CD4-positive, alpha-beta T cell treated with Interleukin-15 for 1 hour (primary cell): ENCODE results near the gene SMARCD1.
A peak's percentile ranks its signal among the peaks of the same experiment; 100 is the strongest.
"Not testable (repeated sequence)": the region's sequence is repeated elsewhere in the genome, so short reads cannot be mapped to it uniquely, and the experiment has no call there.

Experiments
- DNase-seq: peaks from one replicate; pipeline ENCODE4 v3.0.0-alpha.2; 2020

Gene SMARCD1

DNA sequence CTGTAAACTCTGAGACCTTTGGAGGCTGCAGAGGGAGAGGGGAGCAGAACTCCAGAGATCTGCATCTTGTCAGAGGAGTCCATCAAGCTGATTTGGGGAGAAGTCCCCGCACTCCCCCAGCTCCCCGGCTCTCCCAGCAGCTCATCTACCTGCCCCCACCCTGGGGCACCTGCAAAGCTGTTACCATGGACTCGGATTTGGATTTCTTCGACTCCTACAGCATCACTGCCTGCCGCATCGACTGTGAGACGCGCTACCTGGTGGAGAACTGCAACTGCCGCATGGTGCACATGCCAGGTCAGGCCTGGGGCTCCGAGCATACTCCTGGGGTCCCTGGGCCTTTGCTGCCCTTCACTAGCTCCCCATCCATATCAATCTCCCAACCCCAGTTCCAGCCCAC is 6.9 kb upstream of the SMARCD1 start:
- DNase-seq: no peak

- DNase-seq: no peak
Observed at GRCh38 chr12:50079771-50080170, 5.4 kb upstream of the SMARCD1 start.

DNA sequence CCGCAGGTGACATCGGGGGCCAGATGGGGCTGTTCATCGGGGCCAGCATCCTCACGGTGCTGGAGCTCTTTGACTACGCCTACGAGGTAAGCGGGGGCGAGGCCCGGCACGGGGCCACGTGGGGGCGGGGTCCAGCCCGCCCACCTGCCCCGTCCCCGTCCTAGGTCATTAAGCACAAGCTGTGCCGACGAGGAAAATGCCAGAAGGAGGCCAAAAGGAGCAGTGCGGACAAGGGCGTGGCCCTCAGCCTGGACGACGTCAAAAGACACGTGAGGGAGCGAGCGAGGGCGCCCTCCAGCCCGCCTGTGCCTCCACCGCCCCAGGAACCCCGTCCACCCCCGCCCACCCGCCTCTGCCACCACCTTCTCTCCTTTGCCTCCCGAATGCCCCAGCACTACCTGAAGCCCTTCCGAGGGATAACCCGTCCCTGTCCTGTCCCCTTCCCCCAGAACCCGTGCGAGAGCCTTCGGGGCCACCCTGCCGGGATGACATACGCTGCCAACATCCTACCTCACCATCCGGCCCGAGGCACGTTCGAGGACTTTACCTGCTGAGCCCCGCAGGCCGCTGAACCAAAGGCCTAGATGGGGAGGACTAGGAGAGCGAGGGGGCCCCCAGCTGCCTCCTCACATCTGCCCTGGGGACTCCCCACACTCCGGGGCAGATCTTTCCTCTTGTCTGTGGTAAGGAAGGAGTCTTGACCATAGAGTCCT is 3.9 kb upstream of the SMARCD1 start:
- no peak for DNase-seq

GRCh38 chr12:50082644-50083043 is 2.5 kb upstream of the SMARCD1 start:
- DNase-seq: no peak

- no peak for DNase-seq
Observed at GRCh38 chr12:50083301-50083700, 1.8 kb upstream of the SMARCD1 start.

GRCh38 chr12:50084409-50084774 is 750 bp upstream of the SMARCD1 start:
- DNase-seq: not testable (repeated sequence)

DNA sequence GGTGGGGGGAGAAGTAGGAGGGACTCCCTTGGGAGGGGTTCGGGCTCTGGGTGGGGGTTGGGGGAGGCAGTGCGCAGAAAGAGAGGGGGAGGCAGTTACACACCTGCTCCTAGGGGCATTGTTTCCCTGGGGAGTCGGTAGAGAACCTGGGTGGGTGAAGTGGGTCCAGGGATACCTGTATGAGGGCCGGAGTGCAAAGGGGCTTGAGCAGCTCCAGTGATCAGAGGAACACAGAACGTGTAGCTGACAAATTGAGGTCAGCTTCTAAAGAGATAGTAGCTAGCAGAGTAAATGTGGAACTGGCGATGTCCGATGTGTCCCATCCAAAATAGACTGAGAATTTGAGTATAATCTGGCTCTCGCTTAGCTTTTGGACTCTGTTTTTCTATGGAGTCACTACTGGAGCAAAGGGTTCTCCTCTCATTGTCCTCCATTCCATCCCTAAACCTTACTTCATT is 502 bp downstream of the SMARCD1 start:
- DNase-seq: no peak

GRCh38 chr12:50086148-50086547 is 1.0 kb downstream of the SMARCD1 start:
- DNase-seq: no peak

DNA sequence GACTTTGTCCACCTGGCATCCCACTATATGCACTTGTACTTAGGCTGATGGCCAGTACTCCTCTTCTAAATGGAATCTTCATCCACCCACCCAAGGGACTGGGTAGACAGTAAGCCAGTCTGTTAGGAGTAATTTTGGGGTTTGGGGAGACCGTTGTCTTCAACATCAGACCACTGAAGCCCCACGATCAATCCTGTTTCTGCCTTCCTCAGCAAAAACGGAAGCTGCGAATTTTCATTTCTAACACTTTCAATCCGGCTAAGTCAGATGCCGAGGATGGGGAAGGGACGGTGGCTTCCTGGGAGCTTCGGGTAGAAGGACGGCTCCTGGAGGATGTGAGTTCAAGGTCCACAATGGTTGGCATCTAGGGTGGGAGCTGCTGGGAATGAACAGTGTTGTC is 2.0 kb downstream of the SMARCD1 start:
- no peak for DNase-seq

DNA sequence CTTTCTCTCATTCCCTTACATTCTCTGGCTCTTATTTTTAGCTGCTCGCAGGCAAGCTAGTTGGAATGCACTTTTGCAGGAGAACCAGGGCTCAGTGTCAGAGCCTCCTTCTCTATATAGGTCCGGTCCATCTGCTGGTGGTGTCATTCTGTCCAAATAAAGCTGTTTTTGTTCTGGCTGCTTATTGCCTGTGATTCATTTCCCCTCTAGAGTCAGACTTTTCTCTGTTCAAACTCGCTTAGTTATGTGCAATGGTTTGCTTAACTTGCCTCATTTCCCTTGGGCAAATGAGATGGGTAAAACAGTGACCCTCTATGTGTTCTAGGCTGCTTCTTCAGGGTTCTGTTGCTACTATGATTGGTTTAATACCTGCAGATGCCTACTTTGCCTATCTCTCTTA is 2.9 kb downstream of the SMARCD1 start:
- DNase-seq: no peak

GRCh38 chr12:50088577-50089335 is 3.6 kb downstream of the SMARCD1 start:
- peak; percentile 47 for DNase-seq

DNA sequence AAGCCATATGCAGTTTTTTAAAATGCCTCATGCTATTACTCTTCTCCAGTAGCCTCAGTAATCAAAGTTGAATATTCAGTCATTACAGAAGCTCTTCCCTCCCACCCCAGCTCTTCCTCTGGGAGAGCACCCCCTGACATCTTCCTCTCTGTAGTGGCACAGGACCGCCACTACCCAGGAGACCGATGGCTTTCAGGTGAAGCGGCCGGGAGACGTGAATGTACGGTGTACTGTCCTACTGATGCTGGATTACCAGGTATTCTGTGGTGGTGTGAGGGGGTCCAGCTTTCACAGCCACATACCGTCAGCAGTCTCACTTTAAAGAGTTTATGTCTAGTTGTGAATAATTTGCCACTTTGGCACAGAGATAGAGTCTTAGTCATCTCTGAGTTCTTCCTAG is 4.6 kb downstream of the SMARCD1 start:
- no peak for DNase-seq

DNA sequence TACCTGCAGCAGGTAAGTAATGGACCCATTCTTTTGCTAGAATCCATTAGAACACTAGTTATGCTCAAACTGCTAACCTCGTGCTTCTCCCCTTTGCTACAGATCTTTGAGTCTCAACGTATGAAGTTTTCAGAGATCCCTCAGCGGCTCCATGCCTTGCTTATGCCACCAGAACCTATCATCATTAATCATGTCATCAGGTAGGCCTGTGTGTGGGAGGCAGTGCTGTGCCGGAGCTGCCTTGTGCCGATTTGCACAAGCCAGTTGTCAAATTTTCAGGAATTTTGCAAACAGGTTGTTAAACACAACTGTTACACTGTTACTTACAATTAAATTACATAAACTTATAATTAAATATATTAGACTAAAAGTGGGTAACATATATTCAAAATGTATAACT is 5.2 kb downstream of the SMARCD1 start:
- DNase-seq: no peak

- DNase-seq: no peak
Observed at GRCh38 chr12:50097952-50098351, 12.8 kb downstream of the SMARCD1 start.

- no peak for DNase-seq
Observed at GRCh38 chr12:50099302-50100008, 14.3 kb downstream of the SMARCD1 start.

DNA sequence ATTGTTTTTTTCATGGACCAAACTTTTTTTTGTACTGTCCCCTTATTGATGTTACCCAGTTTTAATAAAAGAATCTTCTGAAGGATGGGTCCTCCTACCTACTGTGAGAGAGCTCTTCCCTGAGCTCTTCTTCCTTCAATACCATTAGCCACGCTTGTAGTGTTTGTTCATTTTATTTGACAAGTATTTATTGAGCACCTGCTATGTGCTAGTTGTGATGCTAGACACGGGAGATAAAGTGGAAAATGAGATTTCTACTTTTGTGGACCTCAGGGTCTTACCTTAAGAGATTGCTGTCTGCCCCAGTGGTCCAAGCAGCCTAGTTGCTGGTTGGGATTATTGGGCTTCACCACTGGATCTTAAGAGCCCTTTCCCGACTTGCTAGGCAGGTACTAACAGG is 15.4 kb downstream of the SMARCD1 start:
- DNase-seq: no peak

- DNase-seq: no peak
Observed at GRCh38 chr12:50101663-50102062, 16.5 kb downstream of the SMARCD1 start.

DNA sequence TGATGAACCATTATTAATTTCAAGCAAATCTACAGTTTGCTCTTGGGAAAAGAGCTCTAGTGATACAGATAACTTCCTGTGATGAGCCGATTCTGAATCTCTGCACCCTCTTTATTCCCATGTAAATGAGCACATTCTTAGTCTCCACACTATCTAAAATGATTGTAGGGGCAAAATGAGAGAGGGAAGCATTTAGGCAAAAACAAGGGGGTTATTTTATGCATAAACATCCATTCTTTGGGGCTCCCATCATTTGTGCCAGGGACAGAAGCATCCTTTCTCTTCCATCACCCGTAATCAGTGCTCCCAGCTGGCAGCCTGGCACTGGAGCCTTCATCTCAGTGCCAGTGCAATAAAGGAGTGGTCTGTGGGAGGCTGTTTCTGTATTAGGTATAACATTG is 17.0 kb downstream of the SMARCD1 start:
- no peak for DNase-seq

DNA sequence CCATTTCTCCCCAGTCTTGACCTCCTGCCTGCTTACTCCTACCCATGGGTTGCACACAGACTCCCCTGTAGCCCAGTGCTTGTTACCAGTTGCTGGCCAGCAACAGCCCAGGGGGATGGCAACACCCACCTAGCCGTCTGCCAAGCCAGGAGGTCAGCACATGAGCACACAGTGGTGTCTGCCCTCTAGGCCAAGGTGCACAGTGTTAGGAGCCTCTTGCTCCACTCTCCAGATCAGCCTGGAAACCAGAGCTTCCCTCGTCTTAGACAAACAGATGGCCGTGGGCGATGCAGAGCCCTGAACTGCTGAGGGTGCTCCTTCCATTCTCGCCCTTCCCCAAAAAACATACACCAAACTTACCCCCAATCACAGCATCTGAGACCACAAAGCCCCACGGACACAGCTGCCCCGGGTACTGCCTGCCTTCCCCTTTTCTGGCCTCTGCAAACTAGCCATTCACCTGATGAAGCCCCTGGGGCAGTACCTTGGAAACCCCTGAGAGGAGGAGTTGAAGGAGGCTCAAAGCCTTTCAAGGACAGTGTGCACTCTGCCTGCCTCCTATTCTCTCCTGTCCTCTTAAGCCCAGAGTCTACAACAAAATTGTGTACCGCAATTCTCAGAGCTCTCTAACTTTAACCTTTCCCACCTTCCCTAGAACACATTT is 17.6 kb downstream of the SMARCD1 start:
- no peak for DNase-seq

DNA sequence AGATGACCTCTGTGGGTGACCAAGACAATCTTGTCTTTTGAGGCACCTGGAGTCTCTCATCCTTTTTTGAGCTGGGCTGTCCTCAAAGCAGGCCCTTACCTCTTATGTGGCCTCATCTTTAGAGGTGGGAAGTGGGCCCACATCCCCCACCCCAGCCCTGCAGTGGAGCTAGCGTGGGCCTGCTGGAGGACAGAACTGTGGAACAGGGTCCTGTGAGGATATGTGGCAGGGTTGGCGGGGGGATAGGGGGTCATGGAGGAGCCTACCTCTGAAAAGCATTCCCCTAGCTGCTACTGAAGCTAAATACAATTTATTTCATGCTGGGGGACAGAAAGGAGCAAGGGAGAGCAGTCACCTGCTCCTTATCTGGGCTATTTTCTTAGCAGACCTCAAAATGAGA is 18.2 kb downstream of the SMARCD1 start:
- no peak for DNase-seq

DNA sequence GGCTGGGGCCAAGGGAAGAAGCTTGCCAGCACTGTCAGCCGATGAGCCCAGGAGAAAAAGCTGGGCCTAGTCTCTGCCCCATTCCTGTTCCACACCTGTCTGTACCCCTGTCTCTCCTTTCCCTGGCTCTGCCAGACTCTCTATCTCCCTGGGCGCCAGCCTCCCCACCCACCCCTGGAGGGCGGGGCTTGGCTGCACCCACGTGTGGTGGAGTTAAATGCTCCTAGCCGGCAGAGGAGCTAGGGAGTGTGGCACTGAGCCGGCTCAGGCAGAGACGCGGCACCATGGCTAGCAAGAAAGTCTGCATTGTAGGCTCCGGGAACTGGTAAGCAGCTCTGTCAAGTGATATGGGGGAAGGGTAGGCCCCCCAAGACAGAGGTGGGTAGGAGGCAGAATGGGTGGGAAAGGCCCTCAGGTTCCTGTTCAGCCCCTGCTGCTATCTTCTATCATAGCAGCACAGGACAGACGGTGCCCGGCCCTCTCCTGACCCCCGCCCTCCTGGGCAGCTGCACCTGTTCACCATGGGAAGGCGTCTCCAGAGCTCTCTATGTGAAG is 18.7 kb downstream of the SMARCD1 start, which contains the start of gene GPD1:
TSS of gene GPD1 (plus strand) at position 242 of the 555 bp plus-strand sequence. CDS start at position 285, 43 bp downstream.
- no peak for DNase-seq

DNA sequence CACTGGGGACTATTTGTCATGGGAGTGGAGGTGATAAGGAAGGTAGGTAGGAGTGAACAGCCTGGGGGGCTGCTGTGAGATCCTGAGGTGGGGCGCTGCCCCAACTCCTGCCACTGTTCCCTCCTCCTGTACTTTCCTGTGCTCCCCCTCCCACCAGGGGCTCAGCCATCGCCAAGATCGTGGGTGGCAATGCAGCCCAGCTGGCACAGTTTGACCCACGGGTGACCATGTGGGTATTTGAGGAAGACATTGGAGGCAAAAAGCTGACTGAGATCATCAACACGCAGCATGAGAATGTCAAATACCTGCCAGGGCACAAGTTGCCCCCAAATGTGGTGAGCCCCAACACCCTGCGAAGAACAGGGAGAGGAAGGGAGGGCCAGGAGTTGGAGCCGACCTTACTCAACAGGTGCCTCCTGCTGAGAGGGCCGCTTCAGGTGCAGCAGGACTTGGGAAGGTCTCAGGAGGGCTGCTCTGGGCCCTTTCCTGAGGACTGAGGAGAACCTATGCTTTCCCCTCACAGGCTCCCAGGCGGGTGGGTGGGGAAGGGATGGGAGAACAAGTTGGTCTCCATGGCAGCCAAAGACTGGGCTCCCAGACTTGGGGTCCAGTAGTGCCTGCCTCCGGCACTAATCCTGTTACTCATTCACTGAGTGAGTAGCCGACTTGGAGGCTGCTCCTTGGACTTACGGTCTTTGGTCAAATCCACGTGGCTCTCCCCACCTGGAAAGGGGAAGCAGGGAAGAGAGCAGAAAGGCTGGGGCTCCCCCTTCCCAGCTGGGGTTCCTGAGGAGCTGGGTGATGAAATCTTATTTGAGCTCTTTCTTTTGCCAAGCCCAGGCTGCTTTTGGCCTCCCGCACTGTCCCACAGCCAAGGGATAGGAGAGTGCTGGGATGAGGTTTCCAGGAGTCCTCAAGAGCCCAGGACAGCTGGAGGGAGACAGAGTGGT is 19.6 kb downstream of the SMARCD1 start:
- DNase-seq: no peak
